HG03558 (cell line): ENCODE measurements around the gene FGGY.
"Not testable (repeated sequence)": the region's sequence is repeated elsewhere in the genome, so short reads cannot be mapped to it uniquely, and the experiment has no call there.

Experiments
- ATAC-seq: cut with Tn5 transposase; IDR thresholded peaks from one replicate; pipeline ENCODE4 v1.9.1; 2021; ENCODE audit warnings: moderate number of reproducible peaks; ENCODE audit not compliant: unreplicated experiment; ENCODE audit errors: extremely low read depth

The FGGY gene

GRCh38 chr1:59596956-59597355 is 300.1 kb downstream of the FGGY start:
- ATAC-seq, result no peak

DNA sequence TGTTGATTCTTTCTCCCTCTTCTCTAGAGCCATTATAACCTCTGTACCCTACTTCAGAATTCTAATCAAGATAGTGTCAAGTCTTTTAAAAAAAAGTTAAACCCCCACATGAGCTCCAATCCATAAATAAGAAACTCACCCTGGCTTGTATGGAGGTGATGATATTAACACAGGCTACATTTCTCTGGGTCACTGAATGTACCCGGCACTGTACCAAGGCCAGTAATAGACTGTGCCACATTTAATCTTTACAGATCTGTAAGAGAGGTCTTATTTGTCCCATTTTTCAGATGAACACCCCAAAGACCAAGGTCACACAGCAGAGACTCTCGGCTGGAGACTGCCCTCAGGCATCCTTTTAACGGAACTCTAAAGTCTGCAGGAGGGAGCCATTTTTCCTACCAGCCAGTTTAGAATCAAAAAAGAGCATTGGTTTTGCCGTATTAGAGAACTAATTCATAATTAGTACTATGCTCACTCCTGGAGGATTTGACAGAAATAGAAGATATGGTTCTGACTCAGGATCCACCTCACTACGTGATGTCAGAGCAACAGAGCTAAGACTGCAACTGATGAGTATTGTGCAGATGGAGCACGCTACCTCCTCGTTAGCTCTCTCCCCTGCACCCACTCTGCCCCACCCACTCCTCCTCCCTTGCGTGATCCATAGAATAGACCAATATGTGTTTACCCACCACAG is 300.7 kb downstream of the FGGY start:
- no peak for ATAC-seq

GRCh38 chr1:59598120-59598440 is 301.2 kb downstream of the FGGY start:
- ATAC-seq, result no peak

DNA sequence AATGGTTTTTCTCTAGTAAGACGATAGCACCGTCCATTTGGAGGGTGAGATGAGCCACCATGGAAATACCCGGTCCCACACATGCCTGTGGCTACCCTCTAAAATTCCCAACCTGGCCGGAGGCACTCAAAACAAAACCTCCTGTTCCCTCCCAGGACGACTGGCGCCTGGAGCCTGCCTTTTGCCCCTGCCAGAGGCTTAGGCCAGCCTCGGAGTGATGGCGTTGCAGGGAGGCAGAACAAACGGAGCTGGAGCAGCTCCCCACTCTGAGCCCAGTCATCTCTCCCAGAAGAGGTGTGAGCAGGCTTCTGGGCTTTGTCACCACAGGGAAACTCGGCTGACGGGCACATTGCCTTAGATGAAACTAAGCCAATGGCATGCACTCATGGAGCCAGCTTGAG is 304.1 kb downstream of the FGGY start:
- no peak for ATAC-seq

GRCh38 chr1:59601811-59602210 is 304.9 kb downstream of the FGGY start:
- no peak for ATAC-seq

DNA sequence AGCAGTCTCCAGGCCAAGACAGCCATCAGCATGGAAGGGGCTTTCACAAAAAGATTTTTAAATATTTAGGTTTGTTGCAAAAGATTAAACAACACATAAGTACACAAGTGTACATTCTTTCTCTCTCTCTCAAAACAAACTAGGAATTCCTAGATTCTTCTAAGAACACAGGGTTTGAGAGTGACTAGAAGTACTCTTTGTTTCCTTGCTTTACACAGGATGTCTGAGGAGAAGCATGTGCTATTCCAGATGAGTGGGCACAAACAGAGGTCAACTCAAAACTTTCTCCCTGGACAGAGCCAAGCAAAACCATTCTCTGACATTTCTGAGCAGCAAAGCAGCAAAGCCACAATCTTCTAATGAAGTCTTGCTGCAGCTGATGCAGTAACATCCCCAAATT is 307.3 kb downstream of the FGGY start:
- no peak for ATAC-seq

DNA sequence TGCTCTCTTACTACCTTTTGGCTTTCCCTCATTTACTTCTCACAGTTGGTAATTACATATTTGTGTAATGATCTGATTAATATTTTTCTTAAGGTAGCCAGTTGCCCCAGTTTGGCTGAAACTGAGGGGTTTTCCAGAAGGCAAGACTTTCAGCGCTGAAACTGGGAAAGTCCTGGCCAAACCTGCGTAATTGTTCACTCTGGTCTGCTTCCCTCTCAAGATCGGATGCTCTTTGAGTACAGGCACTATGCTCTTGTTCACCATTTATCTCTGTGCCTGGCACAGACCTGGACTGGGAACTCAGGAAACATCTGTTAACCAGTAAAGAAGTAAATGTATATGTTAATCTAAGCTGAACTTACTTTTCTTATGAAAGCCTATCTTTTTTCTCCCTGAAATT is 308.3 kb downstream of the FGGY start:
- no peak for ATAC-seq

DNA sequence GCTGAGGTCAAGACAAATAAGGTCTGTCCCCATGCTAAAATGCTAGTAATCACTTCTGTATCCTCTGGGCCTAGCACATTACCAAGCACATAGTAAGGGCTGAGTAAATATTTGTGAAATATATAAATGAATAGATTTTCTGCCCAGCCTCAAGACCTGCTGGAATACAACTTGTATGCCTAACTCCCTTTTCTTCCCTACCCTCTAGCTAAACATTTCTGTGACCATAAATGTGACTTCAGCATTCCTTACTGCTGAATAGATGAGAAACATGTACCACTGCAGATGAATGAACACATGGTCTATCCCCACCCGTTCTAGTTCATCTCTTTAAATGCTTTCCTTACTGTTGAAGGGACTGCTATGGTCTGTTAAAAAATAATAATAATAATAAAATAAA is 308.9 kb downstream of the FGGY start:
- no peak for ATAC-seq

DNA sequence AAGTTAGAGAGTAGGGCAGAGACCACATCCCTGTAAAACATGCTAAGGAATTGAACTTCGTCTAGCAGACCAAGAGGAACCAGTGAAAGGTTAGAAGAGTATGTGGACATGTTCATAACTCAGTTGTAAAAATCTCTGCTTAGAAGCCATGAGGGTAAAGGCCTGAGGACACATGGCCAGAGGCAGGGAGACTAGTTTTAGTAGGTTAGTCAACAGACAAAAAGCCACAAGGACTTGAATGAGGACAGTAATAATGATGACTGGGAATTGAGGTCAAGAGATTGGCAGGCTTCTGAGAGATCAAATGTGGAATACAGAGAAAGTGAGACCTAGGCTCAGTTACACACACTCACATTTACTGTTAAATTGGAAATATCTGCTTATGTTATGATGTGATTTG is 312.4 kb downstream of the FGGY start:
- no peak for ATAC-seq

DNA sequence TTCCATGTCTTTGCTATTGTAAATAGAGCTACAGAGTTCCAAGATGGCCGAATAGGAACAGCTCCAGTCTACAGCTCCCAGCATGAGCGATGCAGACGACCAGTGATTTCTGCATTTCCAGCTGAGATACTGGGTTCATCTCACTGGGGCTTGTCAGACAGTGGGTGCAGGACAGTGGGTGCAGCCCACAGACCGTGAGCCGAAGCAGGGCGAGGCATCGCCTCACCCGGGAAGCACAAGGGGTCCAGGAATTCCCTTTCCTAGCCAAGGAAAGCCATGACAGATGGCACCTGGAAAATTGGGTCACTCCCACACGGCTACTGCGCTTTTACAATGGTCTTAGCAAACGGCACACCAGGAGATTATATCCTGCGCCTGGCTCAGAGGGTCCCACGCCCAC is 313.6 kb downstream of the FGGY start:
- ATAC-seq, result not testable (repeated sequence)

- ATAC-seq, result no peak
These were observed 320.5 kb downstream of the FGGY start for GRCh38 chr1:59617434-59617833.

DNA sequence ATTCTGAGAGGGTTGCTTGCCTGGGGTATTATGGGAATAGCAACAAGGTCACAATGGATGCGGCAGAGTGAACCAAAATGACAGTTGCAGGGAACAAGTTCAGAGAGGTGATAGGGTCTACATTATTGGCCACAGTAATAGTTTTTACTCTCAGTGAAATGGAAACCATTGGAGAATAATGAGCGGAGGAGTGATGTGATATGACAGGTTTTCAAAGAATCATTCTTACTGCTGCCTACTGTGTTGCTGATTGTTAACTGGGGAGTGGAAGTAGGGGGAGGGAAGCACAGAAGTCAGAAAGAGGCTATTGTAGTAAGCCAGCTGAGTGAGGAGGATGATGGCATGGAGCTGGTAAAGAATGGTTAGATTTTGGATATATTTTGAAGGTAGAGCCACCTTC is 322.7 kb downstream of the FGGY start:
- no peak for ATAC-seq

DNA sequence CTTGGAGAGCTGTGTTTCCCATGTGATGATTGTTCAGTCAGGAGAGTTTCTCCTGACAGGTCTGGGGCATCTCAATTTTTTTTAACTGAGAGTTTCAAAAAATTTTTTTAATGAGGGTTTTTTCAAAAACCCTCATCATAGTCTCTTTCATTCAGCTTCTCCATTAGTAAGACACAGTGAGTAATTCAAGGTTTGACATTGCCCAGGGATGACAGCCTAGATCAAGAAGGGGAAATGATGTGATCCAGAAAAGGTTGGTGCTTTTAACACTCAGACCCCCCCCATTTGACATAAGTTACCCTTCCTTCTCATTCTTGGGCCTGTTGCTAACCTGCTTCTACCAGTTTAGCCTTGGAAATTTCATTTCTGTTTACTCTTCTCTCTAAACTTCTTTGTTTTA is 328.5 kb downstream of the FGGY start:
- no peak for ATAC-seq

DNA sequence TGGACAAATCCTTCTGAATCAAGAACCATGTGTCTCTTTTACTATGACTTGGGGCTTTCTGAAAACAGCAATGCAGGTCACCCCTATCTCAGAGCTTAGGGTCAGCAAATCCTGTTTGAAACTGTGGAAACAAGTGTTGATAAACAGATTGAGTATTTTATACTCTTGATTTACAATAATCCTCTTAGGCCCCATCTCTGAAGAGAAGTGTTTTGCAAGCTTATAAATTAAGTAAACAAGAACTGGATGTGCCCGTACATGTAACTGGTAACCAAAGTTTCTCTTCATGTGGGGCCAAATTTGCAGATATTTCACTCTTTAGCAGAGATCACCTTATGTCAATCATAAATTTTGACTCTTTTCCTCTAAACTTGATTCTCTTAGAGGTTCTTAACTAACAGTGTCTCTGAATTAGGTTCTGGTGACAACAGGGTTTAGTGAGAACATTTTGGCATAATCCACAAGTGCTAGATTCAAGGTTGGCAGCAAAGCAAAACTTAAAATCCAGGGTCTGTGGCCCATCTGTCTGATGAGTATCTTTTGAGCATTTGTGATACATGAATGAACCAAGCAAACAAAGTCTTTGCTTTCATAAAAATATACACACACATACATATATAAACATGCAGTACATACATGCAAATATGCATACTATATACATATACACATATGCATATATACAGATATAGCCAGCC is 334.8 kb downstream of the FGGY start:
- no peak for ATAC-seq

DNA sequence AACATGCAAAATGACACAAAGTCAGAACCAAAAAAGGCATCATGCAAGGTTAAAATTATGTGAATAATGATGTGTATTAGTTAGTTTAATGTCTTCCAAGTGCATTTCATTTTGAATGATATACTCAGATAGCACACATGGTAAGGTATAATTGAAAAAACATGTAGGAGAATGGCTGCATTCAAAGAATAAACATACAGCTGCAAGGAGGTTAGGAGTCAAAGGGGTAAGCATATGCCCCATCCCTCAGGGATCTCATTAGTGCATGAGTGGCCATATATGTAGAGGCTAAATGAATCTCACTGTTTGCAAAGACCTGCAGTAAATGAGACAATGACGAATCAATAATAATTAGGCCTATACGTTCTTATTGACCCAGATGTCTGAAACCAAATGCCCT is 338.2 kb downstream of the FGGY start:
- no peak for ATAC-seq

- ATAC-seq, result no peak
These were observed 341.4 kb downstream of the FGGY start for GRCh38 chr1:59638231-59638711.

DNA sequence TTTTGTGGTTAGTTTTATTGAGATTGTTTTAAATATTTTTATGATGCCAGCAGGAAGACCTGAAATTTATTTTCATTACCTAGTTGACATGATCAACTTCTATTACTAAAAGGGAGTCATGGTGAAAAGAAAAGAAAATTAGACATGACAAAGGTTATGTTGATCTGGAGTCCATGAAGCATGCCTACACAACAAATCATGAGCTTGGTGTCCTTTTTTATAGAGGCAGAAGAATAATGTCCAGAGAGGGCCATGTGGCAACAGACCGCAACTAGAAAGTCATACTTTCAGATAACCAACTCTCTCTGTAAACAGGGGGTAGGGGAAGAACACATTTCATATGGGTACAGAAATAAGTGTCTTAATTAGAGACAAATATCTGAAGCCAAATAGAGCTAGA is 342.4 kb downstream of the FGGY start:
- no peak for ATAC-seq

DNA sequence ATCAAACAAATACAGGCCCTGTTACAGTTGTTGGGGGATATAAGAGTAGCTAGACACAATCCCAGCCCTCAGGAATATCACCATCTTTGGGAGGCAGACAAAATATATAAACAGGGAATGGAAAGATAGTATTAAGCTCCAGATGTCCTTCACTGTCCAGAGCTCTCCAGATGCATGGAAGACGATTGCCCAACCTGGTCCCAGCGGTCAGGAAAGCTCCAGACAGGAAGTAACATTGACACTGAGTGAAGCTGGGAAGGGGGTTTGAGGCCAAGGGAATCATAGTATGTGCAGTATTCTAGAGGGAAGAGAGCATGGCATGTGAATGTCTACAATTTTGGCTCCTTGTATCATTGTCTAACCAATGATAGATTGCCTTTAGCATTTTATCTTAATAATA is 344.0 kb downstream of the FGGY start:
- ATAC-seq, result no peak

GRCh38 chr1:59641836-59642235 is 344.9 kb downstream of the FGGY start:
- no peak for ATAC-seq

DNA sequence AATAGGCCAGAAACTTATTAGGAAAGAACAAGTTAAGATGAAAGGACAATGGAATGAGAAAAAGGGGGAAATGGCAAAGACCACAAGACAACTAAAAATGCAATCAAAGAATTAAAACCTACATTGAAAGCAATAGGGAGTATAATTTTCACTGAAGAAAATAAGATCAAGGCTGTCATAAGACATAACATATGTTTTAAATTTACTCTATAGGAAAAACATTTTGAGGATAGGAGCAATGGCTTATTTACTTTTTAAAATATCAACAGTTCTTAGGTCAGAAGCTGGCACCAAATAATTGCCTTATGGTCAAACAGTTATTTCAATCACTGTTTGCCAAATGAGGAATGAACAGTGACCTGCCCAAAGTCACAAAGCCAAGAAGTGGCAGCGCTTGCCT is 346.6 kb downstream of the FGGY start:
- ATAC-seq, result no peak

GRCh38 chr1:59645893-59646292 is 349.0 kb downstream of the FGGY start:
- ATAC-seq, result no peak
